Loucy (cell line): Measurements from ENCODE around the gene VWC2L.

Source experiments
- H2AFZ ChIP-seq: fragments of 200-600 bp; sonication (generic); 2 replicates; pipeline ENCODE4 v1.6.0; 2016; ENCODE audit warnings: antibody characterized with exemption, mild to moderate bottlenecking, low read length, moderate library complexity
- H3F3A ChIP-seq: fragments of 200-600 bp; 2 replicates; pipeline ENCODE4 v1.6.0; 2016; ENCODE audit warnings: antibody characterized with exemption, low read depth, mild to moderate bottlenecking
- H3K27me3 ChIP-seq: fragments of 200-600 bp; sonication (generic); 2 replicates; pipeline ENCODE4 v1.6.1; 2014; ENCODE audit warnings: low read length, mild to moderate bottlenecking; ENCODE audit not compliant: insufficient read depth, poor library complexity, severe bottlenecking
- H3K36me3 ChIP-seq: fragments of 200-600 bp; sonication (generic); 2 replicates; pipeline ENCODE4 v1.6.1; 2016; ENCODE audit warnings: low read length; ENCODE audit not compliant: insufficient read depth
- H3K4me1 ChIP-seq: fragments of 200-600 bp; sonication (generic); 2 replicates; pipeline ENCODE4 v1.5.1; 2014; ENCODE audit warnings: low read length, mild to moderate bottlenecking; ENCODE audit not compliant: insufficient read depth, poor library complexity, severe bottlenecking
- H3K4me2 ChIP-seq: fragments of 200-600 bp; sonication (generic); 2 replicates; pipeline ENCODE4 v1.6.0; 2014; ENCODE audit warnings: antibody characterized with exemption, low read length, low read depth, mild to moderate bottlenecking; ENCODE audit not compliant: poor library complexity, severe bottlenecking
- H3K4me3 ChIP-seq: fragments of 200-600 bp; sonication (generic); 2 replicates; pipeline ENCODE4 v1.5.1; 2014; ENCODE audit warnings: low read length, mild to moderate bottlenecking, mixed read lengths; ENCODE audit not compliant: poor library complexity, severe bottlenecking
- H3K79me2 ChIP-seq: fragments of 200-600 bp; sonication (generic); 2 replicates; pipeline ENCODE4 v1.6.1; 2014; ENCODE audit warnings: low read length; ENCODE audit not compliant: insufficient read depth
- H3K9ac ChIP-seq: fragments of 200-600 bp; sonication (generic); 2 replicates; pipeline ENCODE4 v1.6.0; 2014; ENCODE audit warnings: mild to moderate bottlenecking, low read depth, low read length, moderate library complexity; ENCODE audit not compliant: poor library complexity, severe bottlenecking
- H3K9me2 ChIP-seq: fragments of 200-600 bp; sonication (generic); replicated peaks from 2 replicates; pipeline ENCODE4 v1.6.1; 2016; ENCODE audit warnings: low read depth, low read length, mixed read lengths
- H3K9me3 ChIP-seq: fragments of 200-600 bp; sonication (generic); 2 replicates; pipeline ENCODE4 v1.6.1; 2014; ENCODE audit warnings: mild to moderate bottlenecking, antibody characterized with exemption, low read length, low read depth; ENCODE audit not compliant: insufficient read depth
- H4K20me1 ChIP-seq: fragments of 200-600 bp; sonication (generic); 2 replicates; pipeline ENCODE4 v1.6.0; 2014; ENCODE audit warnings: antibody characterized with exemption, low read length, mild to moderate bottlenecking; ENCODE audit not compliant: insufficient read depth, poor library complexity, severe bottlenecking
- EZH2phosphoT487 ChIP-seq: fragments of 200-600 bp; IDR thresholded peaks from 2 replicates; pipeline ENCODE4 v1.6.1; 2018; ENCODE audit warnings: antibody characterized with exemption, mild to moderate bottlenecking, moderate library complexity, borderline replicate concordance
- TF ChIP-seq, protein P1 (sequence below): fragments of 200-600 bp; sonication (generic); conservative IDR thresholded peaks from 2 replicates; pipeline ENCODE4 v1.5.1; 2014; ENCODE audit warnings: mild to moderate bottlenecking, antibody characterized with exemption, low read length

VWC2L gene

DNA sequence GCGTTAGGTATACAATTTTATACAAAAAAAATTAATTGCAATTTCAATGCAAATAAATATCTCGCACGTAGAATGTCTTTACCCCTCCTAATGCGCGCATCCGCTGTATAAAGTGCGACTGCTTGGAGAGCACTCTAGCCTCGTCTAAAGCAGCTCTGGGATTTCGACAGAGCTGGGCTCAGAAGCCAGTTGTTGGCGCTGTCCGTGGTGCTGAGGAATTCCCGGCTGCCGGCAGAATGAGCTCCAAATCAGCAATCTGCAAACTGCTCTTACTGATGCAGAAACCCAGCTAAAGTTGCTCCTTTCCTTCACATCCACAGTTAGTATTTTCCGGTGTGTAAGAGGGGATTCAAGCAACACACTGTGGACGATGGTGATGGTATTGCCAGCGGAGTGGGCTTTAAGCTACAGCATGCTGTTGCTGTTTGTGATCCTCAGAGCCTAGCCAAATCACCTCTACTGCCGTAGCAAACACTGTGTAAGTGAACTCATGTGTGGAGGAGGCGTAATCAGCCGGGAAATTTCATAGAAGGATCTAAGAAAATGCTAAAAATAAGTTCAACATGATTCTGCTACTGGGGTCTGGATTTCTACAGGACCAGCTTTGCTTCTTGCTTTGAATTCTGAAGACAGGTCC, at the start of gene VWC2L:
Gene VWC2L, plus strand, starts transcription at position 137 of the 637 bp plus-strand sequence. CDS start 3,140 bp downstream, outside the sequence.
- no peaks in the 10 kb centered on the region for H3F3A ChIP-seq
- TF ChIP-seq, protein P1, sequence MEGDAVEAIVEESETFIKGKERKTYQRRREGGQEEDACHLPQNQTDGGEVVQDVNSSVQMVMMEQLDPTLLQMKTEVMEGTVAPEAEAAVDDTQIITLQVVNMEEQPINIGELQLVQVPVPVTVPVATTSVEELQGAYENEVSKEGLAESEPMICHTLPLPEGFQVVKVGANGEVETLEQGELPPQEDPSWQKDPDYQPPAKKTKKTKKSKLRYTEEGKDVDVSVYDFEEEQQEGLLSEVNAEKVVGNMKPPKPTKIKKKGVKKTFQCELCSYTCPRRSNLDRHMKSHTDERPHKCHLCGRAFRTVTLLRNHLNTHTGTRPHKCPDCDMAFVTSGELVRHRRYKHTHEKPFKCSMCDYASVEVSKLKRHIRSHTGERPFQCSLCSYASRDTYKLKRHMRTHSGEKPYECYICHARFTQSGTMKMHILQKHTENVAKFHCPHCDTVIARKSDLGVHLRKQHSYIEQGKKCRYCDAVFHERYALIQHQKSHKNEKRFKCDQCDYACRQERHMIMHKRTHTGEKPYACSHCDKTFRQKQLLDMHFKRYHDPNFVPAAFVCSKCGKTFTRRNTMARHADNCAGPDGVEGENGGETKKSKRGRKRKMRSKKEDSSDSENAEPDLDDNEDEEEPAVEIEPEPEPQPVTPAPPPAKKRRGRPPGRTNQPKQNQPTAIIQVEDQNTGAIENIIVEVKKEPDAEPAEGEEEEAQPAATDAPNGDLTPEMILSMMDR = no peak
- TF ChIP-seq EZH2phosphoT487 = no peak

DNA sequence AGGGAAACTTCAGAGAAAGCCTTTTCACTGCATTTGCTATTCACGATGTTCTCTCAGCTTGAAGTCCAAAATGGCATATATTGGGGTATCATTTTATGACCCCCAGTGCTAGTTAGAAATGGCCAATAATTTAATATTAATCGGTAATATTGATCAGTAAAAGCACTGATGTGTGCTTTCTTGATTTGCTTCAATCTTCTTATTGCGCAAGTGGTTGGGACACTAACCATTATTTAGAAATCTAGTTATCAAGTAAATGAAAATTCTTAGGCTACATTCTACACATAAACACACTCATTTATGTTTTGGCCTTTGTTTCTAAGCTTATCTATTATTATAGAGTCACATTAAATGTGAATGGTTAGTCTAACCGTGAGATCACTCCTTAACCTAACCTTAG, 49.7 kb upstream of the VWC2L start:
- Histone ChIP-seq H3K9ac (no peak overlapping the region), H3F3A (no peaks in the 10 kb centered on the region), H3K36me3 (no peaks in the 10 kb centered on the region), H4K20me1 (no peaks in the 10 kb centered on the region), H2AFZ (no peak overlapping the region), H3K79me2 (no peaks in the 10 kb centered on the region), H3K4me2 (no peak overlapping the region), H3K27me3 (no peaks in the 10 kb centered on the region), H3K4me3 (no peak overlapping the region), H3K4me1 (no peaks in the 10 kb centered on the region), H3K9me3 (0 out of 2 replicates have a peak, but pooled peaks cover 7% of the 10 kb centered on the region), H3K9me2 (no peaks in the 10 kb centered on the region)
- TF ChIP-seq EZH2phosphoT487 = no peak
- TF ChIP-seq, protein P1 = no peak

More for the DNA sequence above, at the start of gene VWC2L:
- H3K9me2 ChIP-seq = no peaks in the 10 kb centered on the region
- H3K27me3 ChIP-seq = no peaks in the 10 kb centered on the region
- H3K4me2 ChIP-seq = no peak within 1 kb of the TSS
- no peaks in the 10 kb centered on the region for H3K36me3 ChIP-seq
- no peaks in the 10 kb centered on the region for H3K4me1 ChIP-seq
- no peaks in the 10 kb centered on the region for H3K79me2 ChIP-seq
- no peak within 1 kb of the TSS for H3K9ac ChIP-seq
- no peaks in the 10 kb centered on the region for H4K20me1 ChIP-seq
- H2AFZ ChIP-seq = no peak within 1 kb of the TSS
- H3K4me3 ChIP-seq = no peak within 1 kb of the TSS
- no peaks in the 10 kb centered on the region for H3K9me3 ChIP-seq

DNA sequence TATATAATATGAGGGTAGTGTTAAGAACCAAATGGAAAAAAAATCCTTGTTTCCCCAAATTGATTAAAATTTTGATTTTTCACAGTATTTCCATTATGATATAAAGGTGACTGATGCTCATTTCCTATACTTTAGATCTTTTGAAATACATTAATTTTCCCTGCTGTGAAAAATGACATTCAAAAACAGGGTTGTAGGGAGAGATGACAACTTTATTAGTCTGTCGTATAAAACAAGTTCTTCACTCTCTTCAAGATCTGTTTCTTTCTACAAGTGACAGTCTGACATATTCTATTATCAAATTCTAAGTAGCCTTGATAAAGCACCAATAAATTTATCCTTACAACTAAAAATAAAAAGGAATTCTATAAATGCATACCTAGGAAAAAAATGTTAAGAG, 45.3 kb upstream of the VWC2L start:
- no peak overlapping the region for H3K4me3 ChIP-seq
- TF ChIP-seq, protein P1 = no peak
- TF ChIP-seq EZH2phosphoT487 = no peak
- no peak overlapping the region for H3K4me2 ChIP-seq
- no peaks in the 10 kb centered on the region for H3K9me2 ChIP-seq
- H3K9me3 ChIP-seq = no peaks in the 10 kb centered on the region
- H3K4me1 ChIP-seq = no peaks in the 10 kb centered on the region
- H3F3A ChIP-seq = no peaks in the 10 kb centered on the region
- no peaks in the 10 kb centered on the region for H4K20me1 ChIP-seq
- H3K9ac ChIP-seq = no peak overlapping the region
- no peaks in the 10 kb centered on the region for H3K79me2 ChIP-seq
- H3K36me3 ChIP-seq = no peaks in the 10 kb centered on the region
- H3K27me3 ChIP-seq = no peaks in the 10 kb centered on the region
- H2AFZ ChIP-seq = no peak overlapping the region
